SH-SY5Y (cell line): ENCODE results near the gene RUFY4.

Source experiments
- GATA2 ChIP-seq: IDR thresholded peaks from 2 replicates; pipeline ENCODE4 v1.6.1; 2011; ENCODE audit warnings: mild to moderate bottlenecking, low read depth, low read length
- GATA3 ChIP-seq: IDR thresholded peaks from 2 replicates; pipeline ENCODE4 v1.6.1; 2011; ENCODE audit warnings: low read depth, mild to moderate bottlenecking, low read length, moderate library complexity

GRCh38 chr2:218059289-218059688 lies 9.8 kb upstream of the RUFY4 start:
- TF ChIP-seq GATA2 (no peak), GATA3 (no peak)
